GM18502 (cell line): ENCODE results near the gene STX16.
"Not testable (repeated sequence)": the region's sequence is repeated elsewhere in the genome, so short reads cannot be mapped to it uniquely, and the experiment has no call there.

Source experiments
- ATAC-seq: cut with Tn5 transposase; IDR thresholded peaks from one replicate; pipeline ENCODE4 v1.9.1; 2021; ENCODE audit warnings: mild to moderate bottlenecking; ENCODE audit not compliant: unreplicated experiment, poor library complexity

STX16 gene

DNA sequence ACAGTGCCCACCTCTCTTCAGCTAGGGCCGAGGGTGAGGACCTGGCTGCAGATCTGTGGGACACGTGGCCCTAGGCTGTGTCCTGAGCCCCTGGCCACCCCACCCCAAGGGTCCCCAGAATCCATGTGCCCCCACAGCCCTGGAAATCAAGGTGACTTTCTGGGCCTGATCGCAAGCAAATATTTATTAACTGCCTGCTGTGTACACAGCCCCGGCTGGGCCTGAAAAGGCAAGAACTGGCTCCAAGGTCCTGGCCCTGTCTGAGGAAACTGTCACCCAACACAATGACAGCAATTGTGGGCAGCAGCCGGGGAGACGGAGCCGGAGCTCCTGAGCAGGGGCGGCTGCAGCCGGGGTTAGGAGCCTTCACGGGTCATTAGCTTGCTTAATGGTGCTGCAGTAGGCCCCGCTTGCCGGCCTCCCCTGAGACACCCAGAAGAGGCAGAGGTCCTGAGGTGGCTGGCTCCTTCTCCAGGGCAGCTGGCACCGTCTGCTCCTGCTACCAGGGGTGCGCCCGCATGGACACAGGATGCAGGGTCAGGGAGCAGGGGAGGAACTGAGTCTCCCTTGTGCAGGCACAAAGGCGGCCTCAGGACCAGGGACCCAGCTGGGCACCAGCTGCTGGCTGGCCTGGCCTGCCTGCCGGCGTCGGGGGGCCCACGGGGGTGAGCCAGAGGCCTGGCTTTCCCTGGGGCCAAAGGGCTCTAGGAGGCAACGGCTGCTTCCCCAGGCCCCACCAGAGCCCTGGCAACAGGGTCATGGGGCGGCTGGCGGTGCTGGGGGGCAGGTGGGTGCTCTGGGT lies 65.6 kb downstream of the STX16 start:
- no peak for ATAC-seq

DNA sequence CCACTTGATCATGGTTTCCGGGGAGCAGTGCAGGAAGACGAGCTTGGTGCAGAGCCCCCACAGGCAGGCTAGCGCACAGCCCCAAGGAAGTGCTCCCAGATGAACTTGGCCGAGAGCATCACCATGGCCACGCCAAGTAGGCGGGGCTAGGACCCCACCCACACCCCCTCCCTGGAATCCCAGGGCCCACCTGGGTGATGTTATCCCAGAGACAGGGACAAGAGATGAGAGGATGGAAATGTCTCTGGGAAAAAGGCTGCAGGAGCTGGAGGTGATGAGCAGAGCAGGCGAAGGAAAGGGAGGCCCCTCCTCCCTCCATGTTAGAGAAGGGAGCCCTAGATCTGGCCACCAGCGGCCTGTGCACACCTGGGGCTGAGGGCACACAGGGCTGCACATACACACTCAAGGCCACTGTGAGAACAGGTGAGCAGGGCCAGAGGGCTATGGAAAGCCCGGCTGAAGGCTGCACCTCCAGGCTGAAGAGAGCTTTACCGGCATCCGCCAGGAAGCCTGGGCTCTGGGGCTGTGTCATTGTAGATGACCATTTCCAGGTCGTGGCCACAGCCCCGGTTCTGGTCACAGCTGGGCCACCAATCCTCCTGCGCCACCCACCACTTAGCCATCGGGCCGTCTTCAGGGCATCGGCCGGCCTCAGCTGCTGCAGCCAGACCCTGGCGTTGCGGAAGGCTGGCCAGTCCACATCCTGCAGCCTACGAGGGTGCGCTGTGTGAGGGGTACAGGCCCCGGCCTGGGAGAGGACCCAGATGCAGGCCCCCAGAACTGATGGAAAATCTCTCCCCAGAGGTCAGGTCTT lies 66.4 kb downstream of the STX16 start:
- no peak for ATAC-seq

DNA sequence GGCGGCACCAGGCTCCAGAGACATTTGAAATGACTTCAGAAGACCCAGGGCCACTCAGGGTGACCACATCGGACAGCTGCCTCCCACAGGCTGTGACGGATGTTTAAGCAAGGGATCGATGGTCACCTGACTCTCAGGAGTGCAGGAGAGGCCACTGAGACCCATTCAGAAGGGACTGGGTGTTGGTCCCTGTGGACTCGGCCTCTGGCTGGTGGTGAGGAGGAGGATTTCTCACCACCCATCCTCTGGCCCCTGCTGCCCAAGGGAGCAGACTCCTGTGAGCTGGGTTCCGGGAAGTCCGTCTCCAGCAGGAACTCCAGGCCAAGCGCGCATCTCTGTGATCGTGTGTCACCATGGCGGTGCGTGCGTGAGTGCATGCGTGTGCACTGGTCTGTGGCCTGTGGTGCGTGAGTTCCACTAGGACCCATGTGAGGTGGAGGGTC lies 67.1 kb downstream of the STX16 start:
- no peak for ATAC-seq

DNA sequence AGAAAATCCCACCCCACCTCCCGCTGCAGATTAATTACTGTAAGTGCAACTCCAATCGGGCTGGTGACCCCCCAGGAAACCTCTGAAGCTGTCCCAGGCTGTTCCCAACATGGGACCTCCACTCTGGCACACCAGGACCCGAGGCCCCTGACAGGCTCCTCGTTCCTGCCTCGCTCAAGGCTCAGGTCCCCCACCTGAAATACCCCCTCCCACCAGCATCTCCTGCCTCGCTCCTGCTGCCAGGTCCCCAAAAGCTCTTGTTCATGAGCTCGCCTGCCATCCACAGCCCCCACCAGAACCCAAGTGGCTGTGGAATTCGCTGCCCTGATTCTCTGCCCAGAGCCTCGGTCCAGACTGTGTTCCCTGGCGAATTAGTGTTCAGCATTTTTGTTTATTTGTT lies 67.6 kb downstream of the STX16 start:
- ATAC-seq: no peak

DNA sequence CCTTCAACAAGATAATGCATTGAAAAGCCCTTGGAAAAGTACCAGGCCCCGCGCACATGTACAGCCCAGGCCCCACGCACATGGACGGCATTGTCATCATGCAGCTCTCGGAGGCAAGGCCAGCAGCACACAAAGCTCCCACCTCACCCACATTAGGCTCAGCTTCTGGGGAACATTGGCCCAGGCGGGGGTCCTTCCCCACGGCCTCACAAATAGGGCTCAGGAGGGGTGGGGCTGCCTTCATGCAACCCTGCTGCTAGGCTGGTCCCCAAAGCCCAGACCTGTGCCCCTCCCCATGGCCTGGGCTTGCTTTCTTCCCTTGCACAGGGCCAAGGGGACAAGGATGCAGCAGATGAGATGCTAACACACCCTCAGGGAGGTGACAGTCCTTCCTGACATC lies 68.2 kb downstream of the STX16 start:
- ATAC-seq: no peak

DNA sequence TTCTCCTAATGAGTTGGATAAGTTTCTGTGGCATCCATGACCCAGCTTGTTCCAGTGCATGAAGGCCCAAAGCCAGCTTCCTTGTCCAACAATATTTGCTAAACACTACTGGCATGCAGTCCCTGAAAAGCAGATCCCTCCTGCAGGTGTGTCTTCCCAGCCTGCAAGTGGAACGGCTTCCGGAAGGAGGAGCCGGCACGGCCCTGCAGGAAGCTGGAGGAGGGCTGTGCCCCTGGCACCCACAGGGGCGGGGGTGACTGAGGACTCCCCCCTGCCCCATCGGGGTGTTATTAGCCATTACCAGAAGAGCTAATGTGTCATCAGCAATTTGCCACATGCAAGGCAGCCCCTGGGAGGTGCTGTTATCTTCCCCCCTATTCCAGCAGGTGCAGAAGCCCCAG lies 68.9 kb downstream of the STX16 start:
- no peak for ATAC-seq

DNA sequence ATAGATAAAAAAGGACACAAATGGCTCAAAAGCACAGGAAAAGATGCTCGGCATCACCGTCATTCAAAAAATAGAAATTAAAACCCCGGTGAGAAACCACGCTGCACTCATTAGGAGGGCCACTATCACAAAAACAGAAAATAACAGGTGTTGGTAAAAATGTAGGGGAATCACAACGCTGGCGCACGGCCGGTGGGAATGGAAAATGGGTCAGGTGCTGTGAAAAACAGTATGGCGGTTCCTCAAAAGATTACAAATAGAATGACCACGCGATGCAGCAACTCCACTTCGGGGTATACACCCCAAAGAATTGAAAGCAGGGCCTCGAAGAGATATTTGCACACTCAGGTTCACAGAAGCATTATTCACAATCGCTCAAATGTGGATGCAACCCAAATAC lies 69.8 kb downstream of the STX16 start:
- no peak for ATAC-seq

DNA sequence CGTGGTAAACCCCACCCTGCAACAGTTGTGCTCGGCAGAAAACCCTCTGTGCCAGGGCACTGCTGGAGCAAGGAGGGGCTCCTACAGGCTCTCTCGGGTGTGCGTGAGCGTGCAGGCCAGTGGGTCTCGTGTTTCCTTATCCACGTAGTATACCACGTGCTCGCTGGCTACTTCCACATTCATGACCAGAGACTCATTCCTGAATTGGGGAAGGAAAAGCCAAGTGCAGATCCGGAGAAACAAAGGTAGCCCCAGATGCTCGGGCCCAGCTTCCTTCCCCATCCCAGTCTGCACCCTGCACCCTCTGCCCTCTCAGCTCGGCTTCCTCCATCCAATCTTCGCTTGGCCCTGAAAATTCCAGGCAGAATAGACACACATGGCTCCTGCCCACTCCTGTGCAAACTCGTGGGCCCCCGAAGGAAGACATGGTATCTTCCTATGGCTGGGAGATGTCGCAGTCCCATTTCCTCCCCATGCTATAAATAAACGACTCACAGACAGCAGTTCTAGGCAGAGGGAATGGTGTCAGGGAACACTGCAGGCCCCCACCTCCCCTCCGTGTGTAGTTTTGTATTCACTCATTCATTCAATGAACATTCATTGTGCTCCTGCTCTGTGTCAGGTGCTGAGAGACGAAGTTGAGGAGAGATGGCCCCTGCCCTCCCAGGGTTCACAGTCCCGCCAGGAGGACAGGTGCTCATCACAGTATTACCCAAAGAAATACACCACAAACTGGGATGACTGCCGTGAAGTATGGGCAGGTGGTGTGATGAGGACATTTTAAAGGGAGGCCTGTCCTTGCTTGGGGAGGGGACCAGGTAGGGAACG lies 71.1 kb downstream of the STX16 start:
- no peak for ATAC-seq

DNA sequence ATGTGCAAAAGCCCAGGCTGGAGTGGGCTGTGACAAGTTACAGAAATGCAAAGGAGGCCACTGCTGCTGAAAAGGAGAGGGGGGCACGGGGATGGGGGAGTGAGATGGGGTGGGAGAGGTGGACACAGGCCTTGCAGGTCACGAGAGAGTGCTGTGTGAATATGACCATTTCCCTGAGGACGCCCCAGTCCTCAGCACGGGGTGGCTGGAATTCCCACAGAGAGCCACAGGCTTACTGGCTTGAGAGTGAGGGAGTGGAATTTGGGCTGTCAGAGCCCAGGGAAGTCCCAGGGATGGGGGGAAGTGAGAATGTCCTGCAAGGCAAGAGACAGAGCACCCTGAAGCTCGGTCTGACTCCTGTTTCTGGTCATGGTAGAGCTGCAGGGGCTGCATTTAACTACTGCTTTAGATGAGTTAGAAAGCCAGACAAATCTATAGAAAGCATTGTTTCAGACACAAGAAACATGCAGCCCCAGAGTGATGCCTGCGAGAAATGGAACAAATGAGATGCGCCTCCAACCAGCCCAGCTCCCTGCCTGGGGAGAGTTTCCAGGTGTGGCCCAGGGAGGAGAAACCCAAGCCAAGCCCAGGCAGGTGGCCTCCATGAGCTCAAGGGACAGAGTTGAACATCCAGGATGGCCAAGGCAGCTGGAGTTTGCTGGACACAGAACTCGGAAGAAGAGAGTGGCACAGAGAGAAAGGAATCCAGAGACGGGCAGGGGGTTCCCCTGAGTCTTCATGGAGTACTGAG lies 72.0 kb downstream of the STX16 start:
- ATAC-seq: no peak

DNA sequence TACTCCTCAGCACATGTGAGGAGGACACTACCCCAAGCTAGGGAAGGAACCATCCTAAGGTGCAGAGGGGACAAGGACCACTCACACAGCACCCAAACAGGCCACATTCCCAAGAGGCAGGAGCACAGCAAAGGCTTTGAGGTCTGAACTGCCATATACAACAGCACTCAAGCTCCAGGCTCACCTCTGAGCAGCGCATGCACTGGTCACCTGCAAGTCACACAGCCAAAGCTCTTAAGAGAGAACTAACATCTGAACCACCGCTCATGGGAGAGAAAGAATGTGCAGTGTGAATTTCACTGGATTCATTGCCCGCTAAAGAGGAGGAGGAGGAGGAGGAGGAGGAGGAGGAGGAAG lies 72.5 kb downstream of the STX16 start:
- no peak for ATAC-seq

DNA sequence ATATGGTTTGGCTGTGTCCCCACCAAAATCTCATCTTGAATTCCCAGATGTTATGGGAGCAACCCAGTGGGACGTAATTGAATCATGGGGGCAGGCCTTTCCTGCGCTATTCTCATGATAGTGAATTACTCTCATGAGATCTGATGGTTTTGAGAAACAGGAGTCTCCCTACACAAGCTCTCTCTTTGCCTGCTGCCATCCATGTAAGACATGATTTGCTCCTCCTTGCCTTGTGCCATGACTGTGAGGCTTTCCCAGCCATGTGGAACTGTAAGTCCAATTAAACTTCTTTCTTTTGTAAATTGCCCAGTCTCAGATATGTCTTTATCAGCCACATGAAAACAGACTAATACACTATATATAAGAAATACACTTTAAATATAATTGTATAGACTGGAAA lies 75.1 kb downstream of the STX16 start:
- ATAC-seq: not testable (repeated sequence)
